Neural progenitor cell (in vitro differentiated cells): Measurements from ENCODE around the gene SLC22A16. TPM values are rescaled to one million over a fixed set of nuclear protein-coding genes. Genes with fewer than 3 reads are reported as not detected.

ENCODE experiments used
- DNase-seq: peaks from one replicate; pipeline ENCODE4 v3.0.0-alpha.2; 2016; ENCODE audit warnings: low spot score
- H2AFZ ChIP-seq: fragments of 200-600 bp; sonication (generic); replicated peaks from 2 replicates; pipeline ENCODE4 v1.6.1; 2016; ENCODE audit warnings: antibody characterized with exemption
- H3F3A ChIP-seq: fragments of 200-600 bp; sonication (generic); 2 replicates; pipeline ENCODE4 v1.6.1; 2016; ENCODE audit warnings: antibody characterized with exemption, low read depth
- H3K27ac ChIP-seq: fragments of 200-600 bp; sonication (generic); 2 replicates; pipeline ENCODE4 v1.5.1; 2016; ENCODE audit warnings: mild to moderate bottlenecking
- H3K27me3 ChIP-seq: fragments of 200-600 bp; sonication (generic); 2 replicates; pipeline ENCODE4 v1.6.1; 2016; ENCODE audit warnings: mild to moderate bottlenecking, moderate library complexity
- H3K36me3 ChIP-seq: fragments of 200-600 bp; sonication (generic); 2 replicates; pipeline ENCODE4 v1.5.1; 2016
- H3K4me1 ChIP-seq: fragments of 200-600 bp; sonication (generic); 2 replicates; pipeline ENCODE4 v1.6.1; 2016; ENCODE audit warnings: mixed run types
- H3K4me2 ChIP-seq: fragments of 200-600 bp; sonication (generic); 2 replicates; pipeline ENCODE4 v1.6.1; 2016
- H3K4me3 ChIP-seq: fragments of 200-600 bp; sonication (generic); 2 replicates; pipeline ENCODE4 v1.5.1; 2016
- H3K79me2 ChIP-seq: fragments of 200-600 bp; sonication (generic); 2 replicates; pipeline ENCODE4 v1.6.1; 2016; ENCODE audit warnings: low read depth
- H3K9ac ChIP-seq: fragments of 200-600 bp; sonication (generic); 2 replicates; pipeline ENCODE4 v1.6.1; 2016
- H3K9me3 ChIP-seq: fragments of 200-600 bp; sonication (generic); 2 replicates; pipeline ENCODE4 v1.5.1; 2016; ENCODE audit warnings: low read depth
- H4K20me1 ChIP-seq: fragments of 200-600 bp; sonication (generic); 2 replicates; pipeline ENCODE4 v1.6.1; 2016; ENCODE audit warnings: low read depth
- H3K27ac Mint-ChIP-seq: 3 replicates; pipeline ENCODE4 v1.8.0; 2021; ENCODE audit warnings: mixed read lengths
- H3K27me3 Mint-ChIP-seq: 2 replicates; pipeline ENCODE4 v1.8.0; 2022; ENCODE audit warnings: low read depth, mild to moderate bottlenecking, inconsistent platforms, moderate library complexity, mixed read lengths; ENCODE audit not compliant: insufficient read depth
- H3K36me3 Mint-ChIP-seq: 3 replicates; pipeline ENCODE4 v1.8.0; 2021; ENCODE audit warnings: mixed read lengths
- H3K4me1 Mint-ChIP-seq: 3 replicates; pipeline ENCODE4 v1.8.0; 2021; ENCODE audit warnings: mixed read lengths
- H3K4me3 Mint-ChIP-seq: 3 replicates; pipeline ENCODE4 v1.8.0; 2021; ENCODE audit warnings: mild to moderate bottlenecking, moderate library complexity, mixed read lengths
- H3K9me3 Mint-ChIP-seq: 3 replicates; pipeline ENCODE4 v1.8.0; 2020; ENCODE audit warnings: mixed read lengths
- EZH2 ChIP-seq: fragments of 200-600 bp; sonication (generic); IDR thresholded peaks from 2 replicates; pipeline ENCODE4 v1.6.1; 2017; ENCODE audit warnings: antibody characterized with exemption, mild to moderate bottlenecking, moderate library complexity
- EZH2phosphoT487 ChIP-seq: fragments of 200-600 bp; sonication (generic); IDR thresholded peaks from 2 replicates; pipeline ENCODE4 v1.6.1; 2017; ENCODE audit warnings: antibody characterized with exemption
- total RNA-seq: library from RNA; depleted of rRNA; stranded (reverse); fragments of >200 nt; gene quantifications from 2 replicates; pipeline ENCODE4 v1.2.3, GENCODE V29; 2015; ENCODE audit warnings: low replicate concordance
- TF ChIP-seq, protein P1 (sequence below): fragments of 200-600 bp; sonication (generic); IDR thresholded peaks from 2 replicates; pipeline ENCODE4 v1.5.1; 2017; ENCODE audit warnings: antibody characterized with exemption, mild to moderate bottlenecking

The SLC22A16 gene
- total RNA-seq, 1 donor from 2014 or later = not detected

DNA sequence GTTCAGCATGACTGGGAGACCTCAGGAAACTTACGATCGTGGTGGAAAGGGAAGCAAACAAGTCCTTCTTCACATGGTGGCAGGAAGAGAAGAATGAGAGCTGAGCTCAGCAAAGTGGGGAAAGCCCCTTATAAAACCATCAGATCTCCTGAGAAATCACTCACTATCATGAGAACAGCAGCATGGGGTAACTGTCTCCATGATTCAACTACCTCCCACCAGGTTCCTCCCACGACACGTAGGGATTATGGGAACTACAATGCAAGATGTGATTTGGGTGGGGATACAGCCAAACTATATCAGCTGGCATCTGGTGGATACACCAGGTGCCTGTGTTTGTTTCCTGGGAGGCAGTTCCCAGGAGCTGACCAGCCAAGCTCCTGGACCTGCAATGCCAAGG is 65.9 kb downstream of the SLC22A16 start:
- H3K4me1 Mint-ChIP-seq = no peaks in the 10 kb centered on the region
- Histone ChIP-seq H3K4me1 (no peaks in the 10 kb centered on the region), H3K27me3 (no peaks in the 10 kb centered on the region), H3K79me2 (no peaks in the 10 kb centered on the region), H2AFZ (no peak overlapping the region), H3K9ac (no peak overlapping the region), H3K4me3 (no peak overlapping the region), H4K20me1 (no peaks in the 10 kb centered on the region), H3F3A (no peaks in the 10 kb centered on the region), H3K9me3 (no peaks in the 10 kb centered on the region), H3K27ac (no peak overlapping the region), H3K36me3 (no peaks in the 10 kb centered on the region), H3K4me2 (no peak overlapping the region)
- H3K9me3 Mint-ChIP-seq = peaks cover 2% of the 10 kb centered on the region
- no peak overlapping the region for H3K4me3 Mint-ChIP-seq
- H3K27ac Mint-ChIP-seq = no peak overlapping the region
- H3K27me3 Mint-ChIP-seq = peaks cover 4% of the 10 kb centered on the region
- no peaks in the 10 kb centered on the region for H3K36me3 Mint-ChIP-seq
- TF ChIP-seq EZH2phosphoT487 (no peak), EZH2 (no peak)
- TF ChIP-seq, protein P1, sequence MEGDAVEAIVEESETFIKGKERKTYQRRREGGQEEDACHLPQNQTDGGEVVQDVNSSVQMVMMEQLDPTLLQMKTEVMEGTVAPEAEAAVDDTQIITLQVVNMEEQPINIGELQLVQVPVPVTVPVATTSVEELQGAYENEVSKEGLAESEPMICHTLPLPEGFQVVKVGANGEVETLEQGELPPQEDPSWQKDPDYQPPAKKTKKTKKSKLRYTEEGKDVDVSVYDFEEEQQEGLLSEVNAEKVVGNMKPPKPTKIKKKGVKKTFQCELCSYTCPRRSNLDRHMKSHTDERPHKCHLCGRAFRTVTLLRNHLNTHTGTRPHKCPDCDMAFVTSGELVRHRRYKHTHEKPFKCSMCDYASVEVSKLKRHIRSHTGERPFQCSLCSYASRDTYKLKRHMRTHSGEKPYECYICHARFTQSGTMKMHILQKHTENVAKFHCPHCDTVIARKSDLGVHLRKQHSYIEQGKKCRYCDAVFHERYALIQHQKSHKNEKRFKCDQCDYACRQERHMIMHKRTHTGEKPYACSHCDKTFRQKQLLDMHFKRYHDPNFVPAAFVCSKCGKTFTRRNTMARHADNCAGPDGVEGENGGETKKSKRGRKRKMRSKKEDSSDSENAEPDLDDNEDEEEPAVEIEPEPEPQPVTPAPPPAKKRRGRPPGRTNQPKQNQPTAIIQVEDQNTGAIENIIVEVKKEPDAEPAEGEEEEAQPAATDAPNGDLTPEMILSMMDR = no peak
- no peak for DNase-seq

DNA sequence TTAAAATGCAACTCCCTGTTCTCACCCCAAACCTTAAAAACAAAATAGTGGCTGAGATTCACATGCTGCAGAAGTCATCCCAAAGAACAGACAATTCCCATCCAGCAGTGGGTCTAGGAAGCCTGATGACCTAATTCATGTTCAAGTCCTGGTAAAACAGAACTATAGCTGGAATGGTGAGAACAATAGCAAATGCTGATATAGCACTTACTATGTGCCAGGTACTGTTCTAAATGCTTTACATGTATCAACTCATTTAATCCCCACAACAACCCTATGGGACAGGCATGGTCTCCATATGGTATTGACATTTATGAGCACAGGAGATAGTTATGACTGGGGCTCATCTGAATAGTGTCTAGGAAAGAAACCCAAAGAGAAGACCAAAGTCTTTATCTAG is 66.6 kb downstream of the SLC22A16 start:
- no peaks in the 10 kb centered on the region for H3K27me3 ChIP-seq
- no peaks in the 10 kb centered on the region for H3K79me2 ChIP-seq
- H3K9me3 Mint-ChIP-seq = peaks cover under 1% of the 10 kb centered on the region
- no peak overlapping the region for H3K27ac Mint-ChIP-seq
- H3K36me3 Mint-ChIP-seq = no peaks in the 10 kb centered on the region
- H3F3A ChIP-seq = no peaks in the 10 kb centered on the region
- TF ChIP-seq, protein P1 = no peak
- no peak for TF ChIP-seq EZH2phosphoT487
- H4K20me1 ChIP-seq = no peaks in the 10 kb centered on the region
- no peaks in the 10 kb centered on the region for H3K4me1 Mint-ChIP-seq
- peaks cover 2% of the 10 kb centered on the region for H3K27me3 Mint-ChIP-seq
- H2AFZ ChIP-seq = no peak overlapping the region
- no peak overlapping the region for H3K27ac ChIP-seq
- H3K4me1 ChIP-seq = no peaks in the 10 kb centered on the region
- H3K4me3 Mint-ChIP-seq = no peak overlapping the region
- no peak overlapping the region for H3K9ac ChIP-seq
- no peaks in the 10 kb centered on the region for H3K9me3 ChIP-seq
- DNase-seq = no peak
- no peak overlapping the region for H3K4me3 ChIP-seq
- H3K4me2 ChIP-seq = no peak overlapping the region
- no peaks in the 10 kb centered on the region for H3K36me3 ChIP-seq

DNA sequence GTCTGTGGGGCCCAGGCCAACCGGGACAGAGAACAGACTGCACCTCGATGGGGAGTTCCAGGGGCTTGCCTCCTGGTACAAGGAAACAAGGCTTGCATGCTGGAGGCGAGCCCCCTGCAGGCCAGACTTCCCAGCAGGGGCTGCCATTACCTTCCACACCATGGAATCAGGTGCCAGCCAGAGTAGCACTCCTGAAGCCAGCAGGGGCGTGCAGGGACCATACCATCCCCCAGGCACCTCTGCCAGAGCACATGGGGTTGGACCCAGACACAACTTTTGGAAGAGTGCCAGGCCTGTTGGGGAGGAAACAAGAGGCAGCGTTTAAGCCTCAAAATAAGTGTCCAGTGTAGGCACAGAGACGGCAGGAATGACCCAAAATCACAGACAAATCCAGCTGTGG is 67.5 kb downstream of the SLC22A16 start:
- no peak overlapping the region for H3K4me3 Mint-ChIP-seq
- Histone ChIP-seq H3K4me2 (no peak overlapping the region), H3K79me2 (no peaks in the 10 kb centered on the region), H3K27me3 (no peaks in the 10 kb centered on the region), H3K9ac (no peak overlapping the region), H3K27ac (no peak overlapping the region), H2AFZ (peak overlapping the region; percentile 26), H3K36me3 (no peaks in the 10 kb centered on the region), H3K9me3 (no peaks in the 10 kb centered on the region), H4K20me1 (no peaks in the 10 kb centered on the region), H3K4me3 (no peak overlapping the region), H3F3A (no peaks in the 10 kb centered on the region), H3K4me1 (no peaks in the 10 kb centered on the region)
- no peak overlapping the region for H3K27ac Mint-ChIP-seq
- H3K9me3 Mint-ChIP-seq = no peaks in the 10 kb centered on the region
- TF ChIP-seq, protein P1 = peak; percentile 17
- TF ChIP-seq EZH2 (no peak), EZH2phosphoT487 (no peak)
- no peak for DNase-seq
- H3K36me3 Mint-ChIP-seq = no peaks in the 10 kb centered on the region
- H3K4me1 Mint-ChIP-seq = no peaks in the 10 kb centered on the region
- H3K27me3 Mint-ChIP-seq = peaks cover 1% of the 10 kb centered on the region

DNA sequence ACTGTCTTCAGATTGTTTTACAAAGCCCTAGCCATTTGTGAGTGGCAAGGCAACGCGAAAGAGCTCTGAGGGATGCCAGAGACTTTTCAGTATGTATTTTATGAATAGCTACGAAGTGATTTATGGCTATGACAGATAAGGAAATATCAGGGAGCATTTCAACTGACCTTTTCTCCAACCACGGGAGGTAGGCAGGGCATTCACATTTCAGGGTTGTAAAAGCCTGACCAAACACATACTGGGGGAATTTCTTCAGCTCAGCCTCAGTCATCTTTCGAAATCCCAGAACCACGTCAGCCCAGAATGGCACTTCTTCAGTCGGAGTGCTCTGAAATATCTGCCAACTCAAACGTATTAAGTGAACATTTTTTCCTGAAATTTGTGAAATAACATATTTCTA is 71.8 kb downstream of the SLC22A16 start:
- Histone ChIP-seq H3K36me3 (no peaks in the 10 kb centered on the region), H4K20me1 (no peaks in the 10 kb centered on the region), H3K4me2 (no peak overlapping the region), H3K79me2 (no peaks in the 10 kb centered on the region), H3K27ac (no peak overlapping the region), H3K9ac (no peak overlapping the region), H3K4me1 (no peaks in the 10 kb centered on the region), H3K9me3 (no peaks in the 10 kb centered on the region), H3K4me3 (no peak overlapping the region), H3F3A (no peaks in the 10 kb centered on the region), H3K27me3 (no peaks in the 10 kb centered on the region), H2AFZ (no peak overlapping the region)
- no peak overlapping the region for H3K4me3 Mint-ChIP-seq
- TF ChIP-seq, protein P1 = no peak
- TF ChIP-seq EZH2phosphoT487 (no peak), EZH2 (no peak)
- H3K4me1 Mint-ChIP-seq = no peaks in the 10 kb centered on the region
- H3K27ac Mint-ChIP-seq = no peak overlapping the region
- DNase-seq = no peak
- no peaks in the 10 kb centered on the region for H3K27me3 Mint-ChIP-seq
- no peaks in the 10 kb centered on the region for H3K36me3 Mint-ChIP-seq
- no peaks in the 10 kb centered on the region for H3K9me3 Mint-ChIP-seq
